H1 (cell line): ENCODE data around the gene IL5. TPM values are rescaled to one million over a fixed set of nuclear protein-coding genes. Genes with fewer than 3 reads are reported as not detected.

ENCODE experiments used
- CTCF ChIA-PET: fragments of 300-600 bp; sonication (Branson Sonifier 250); formaldehyde crosslinking; loops from one replicate; lab custom pipeline; 2021; ENCODE audit not compliant: partially characterized antibody; lab: Charles Lee
- POLR2A ChIA-PET: fragments of 300-600 bp; sonication (Branson Sonifier 250); formaldehyde crosslinking; loops from one replicate; lab custom pipeline; 2021; ENCODE audit warnings: inconsistent platforms; ENCODE audit not compliant: partially characterized antibody; lab: Charles Lee
- DNase-seq, 2 experiments: peaks; one replicate each; pipeline versions ENCODE4 v3.0.0 to v3.0.0-alpha.2; 2010 to 2022; ENCODE audit warnings: low spot score in 2 of 2, low read depth in 1 of 2, mixed read lengths in 1 of 2
- FAIRE-seq: peaks from 2 replicates; lab custom pipeline; 2011; peaks lifted over from hg19 to GRCh38; lab: Jason Lieb, UNC
- H2AFZ ChIP-seq: 2 replicates; pipeline ENCODE4 v1.8.1; 2012; ENCODE audit warnings: low read length, inconsistent platforms
- H2AK5ac ChIP-seq: 2 replicates; pipeline ENCODE4 v1.6.1; 2013; ENCODE audit warnings: low read depth, low read length
- H2BK120ac ChIP-seq: replicated peaks from 2 replicates; pipeline ENCODE3; 2013; ENCODE audit warnings: low read depth, low read length, inconsistent platforms
- H2BK12ac ChIP-seq: 2 replicates; pipeline ENCODE4 v1.6.1; 2013; ENCODE audit warnings: low read depth, low read length
- H2BK15ac ChIP-seq: 2 replicates; pipeline ENCODE4 v1.6.1; 2013; ENCODE audit warnings: low read length
- H2BK20ac ChIP-seq: 2 replicates; pipeline ENCODE4 v1.6.1; 2013; ENCODE audit warnings: low read length
- H2BK5ac ChIP-seq: 2 replicates; pipeline ENCODE4 v1.6.1; 2013; ENCODE audit warnings: low read depth, low read length
- H3K14ac ChIP-seq: 2 replicates; pipeline ENCODE4 v1.6.1; 2013; ENCODE audit warnings: inconsistent platforms; ENCODE audit not compliant: insufficient read length
- H3K18ac ChIP-seq: 2 replicates; pipeline ENCODE4 v1.6.1; 2013; ENCODE audit warnings: low read length; ENCODE audit errors: extremely low read depth
- H3K23ac ChIP-seq: 2 replicates; pipeline ENCODE4 v1.6.1; 2013; ENCODE audit warnings: inconsistent platforms; ENCODE audit not compliant: insufficient read length
- H3K23me2 ChIP-seq: 2 replicates; pipeline ENCODE4 v1.6.1; 2013; ENCODE audit warnings: low read depth, low read length
- H3K27ac ChIP-seq: 2 replicates; pipeline ENCODE4 v1.6.1; 2011; ENCODE audit warnings: low read depth, low read length, inconsistent platforms
- H3K27me3 ChIP-seq, 4 experiments: replicated peaks in 1 of 4; 1 replicate in 1 of 4; 2 replicates in 3 of 4; pipeline versions ENCODE4 v1.6.1 to v1.8.1; 2011 to 2013; ENCODE audit warnings: low read length in 3 of 4, mild to moderate bottlenecking in 3 of 4, inconsistent platforms in 2 of 4, mixed read lengths in 2 of 4, moderate library complexity in 1 of 4; ENCODE audit not compliant: control insufficient read depth in 3 of 4, insufficient read depth in 3 of 4; ENCODE audit errors: extremely low read depth in 1 of 4
- H3K36me3 ChIP-seq, 4 experiments: 2 replicates each; pipeline versions ENCODE4 v1.6.1 to v1.8.1; 2011 to 2013; ENCODE audit warnings: mild to moderate bottlenecking in 4 of 4, low read length in 3 of 4, moderate library complexity in 2 of 4, control low read depth in 1 of 4, inconsistent platforms in 1 of 4; ENCODE audit not compliant: insufficient read depth in 4 of 4, control insufficient read depth in 2 of 4
- H3K4ac ChIP-seq: replicated peaks from 2 replicates; pipeline ENCODE3; 2013; ENCODE audit warnings: low read length, low read depth, mixed read lengths, inconsistent platforms; ENCODE audit not compliant: insufficient read length
- H3K4me1 ChIP-seq, 4 experiments: replicated peaks in 1 of 4; 1 replicate in 1 of 4; 2 replicates in 3 of 4; pipeline versions ENCODE4 v1.6.1 to v1.8.1; 2011 to 2013; ENCODE audit warnings: low read length in 3 of 4, inconsistent platforms in 2 of 4, mixed read lengths in 1 of 4; ENCODE audit not compliant: insufficient read depth in 4 of 4, control insufficient read depth in 3 of 4
- H3K4me2 ChIP-seq, 2 experiments: 2 replicates each; pipeline versions ENCODE4 v1.6.1 to v1.8.1; 2011 to 2013; ENCODE audit warnings: low read depth in 2 of 2, low read length in 2 of 2, control low read depth in 1 of 2, inconsistent platforms in 1 of 2, mild to moderate bottlenecking in 1 of 2; ENCODE audit not compliant: insufficient read depth in 1 of 2
- H3K4me3 ChIP-seq, 4 experiments: fragments of 200-600, 300-600 bp in 1 of 4; sonication (generic), shearing (Covaris generic), sonication (Bioruptor Twin) in 1 of 4; 2 replicates each; pipeline versions ENCODE4 v1.5.1 to v1.8.1; 2011 to 2016; ENCODE audit warnings: low read length in 4 of 4, low read depth in 3 of 4, control low read depth in 2 of 4, inconsistent platforms in 2 of 4, mild to moderate bottlenecking in 2 of 4, mixed read lengths in 1 of 4, moderate library complexity in 1 of 4; ENCODE audit not compliant: insufficient read depth in 2 of 4; ENCODE audit errors: extremely low read depth in 1 of 4
- H3K56ac ChIP-seq: replicated peaks from 2 replicates; pipeline ENCODE3; 2013; ENCODE audit warnings: low read depth, mild to moderate bottlenecking, mixed read lengths, low read length, inconsistent platforms; ENCODE audit not compliant: insufficient read length
- H3K79me1 ChIP-seq: 2 replicates; pipeline ENCODE4 v1.6.1; 2013; ENCODE audit warnings: low read depth, low read length, control low read depth
- H3K79me2 ChIP-seq, 2 experiments: 2 replicates each; pipeline versions ENCODE4 v1.6.1 to v1.8.1; 2012 to 2013; ENCODE audit warnings: low read length in 2 of 2, mild to moderate bottlenecking in 2 of 2, inconsistent platforms in 1 of 2; ENCODE audit not compliant: insufficient read depth in 2 of 2, control insufficient read depth in 1 of 2
- H3K9ac ChIP-seq, 4 experiments: replicated peaks in 1 of 4; 1 replicate in 1 of 4; 2 replicates in 3 of 4; pipeline versions ENCODE4 v1.6.1 to v1.8.1; 2011 to 2013; ENCODE audit warnings: low read depth in 3 of 4, low read length in 3 of 4, control low read depth in 2 of 4, mild to moderate bottlenecking in 2 of 4, moderate library complexity in 2 of 4, inconsistent platforms in 1 of 4; ENCODE audit errors: extremely low read depth in 1 of 4
- H3K9me3 ChIP-seq, 2 experiments: 2 replicates each; pipeline versions ENCODE4 v1.6.1 to v1.8.1; 2012 to 2013; ENCODE audit warnings: mild to moderate bottlenecking in 2 of 2, moderate library complexity in 2 of 2, control low read depth in 1 of 2, inconsistent platforms in 1 of 2, low read depth in 1 of 2, low read length in 1 of 2, mixed read lengths in 1 of 2; ENCODE audit not compliant: insufficient read depth in 2 of 2
- H4K20me1 ChIP-seq, 2 experiments: replicated peaks in 1 of 2; 2 replicates each; pipeline versions ENCODE3 to v1.8.1; 2011 to 2013; ENCODE audit warnings: inconsistent platforms in 2 of 2, low read length in 2 of 2, mild to moderate bottlenecking in 1 of 2; ENCODE audit not compliant: insufficient read depth in 2 of 2, control insufficient read depth in 1 of 2
- H4K5ac ChIP-seq: 2 replicates; pipeline ENCODE4 v1.6.1; 2013; ENCODE audit warnings: low read length, low read depth, mixed read lengths, inconsistent platforms; ENCODE audit not compliant: insufficient read length
- H4K8ac ChIP-seq: 2 replicates; pipeline ENCODE4 v1.8.0; 2013; ENCODE audit warnings: mild to moderate bottlenecking, moderate library complexity, low read length, inconsistent platforms; ENCODE audit not compliant: insufficient read depth; ENCODE audit errors: extremely low read depth
- H4K91ac ChIP-seq: replicated peaks from 2 replicates; pipeline ENCODE3; 2013; ENCODE audit warnings: low read length, mixed read lengths, inconsistent platforms; ENCODE audit not compliant: insufficient read length
- CTBP2 ChIP-seq: IDR thresholded peaks from 2 replicates; pipeline ENCODE4 v1.7.0; 2011; ENCODE audit warnings: borderline replicate concordance, mild to moderate bottlenecking, moderate library complexity, mixed read lengths, low read length; ENCODE audit not compliant: insufficient read depth, insufficient read length
- EP300 ChIP-seq, 2 experiments: IDR thresholded peaks; 1 replicate in 1 of 2; 2 replicates in 1 of 2; pipeline ENCODE4 v1.6.1; 2011 to 2012; ENCODE audit warnings: low read depth in 2 of 2, low read length in 2 of 2, mild to moderate bottlenecking in 2 of 2, borderline replicate concordance in 1 of 2, inconsistent platforms in 1 of 2, moderate library complexity in 1 of 2
- GABPA ChIP-seq: IDR thresholded peaks from 2 replicates; pipeline ENCODE4 v1.6.1; 2011; ENCODE audit warnings: mild to moderate bottlenecking, low read length, moderate library complexity, borderline replicate concordance; ENCODE audit not compliant: insufficient read depth
- GTF2F1 ChIP-seq: IDR thresholded peaks from 2 replicates; pipeline ENCODE4 v1.6.1; 2012; ENCODE audit warnings: low read depth, low read length, improper control_type of control experiment, borderline replicate concordance
- JUN ChIP-seq: IDR thresholded peaks from 2 replicates; pipeline ENCODE4 v1.6.1; 2011; ENCODE audit warnings: low read depth, mild to moderate bottlenecking, improper control_type of control experiment, low read length
- KDM4A ChIP-seq: IDR thresholded peaks from one replicate; pipeline ENCODE4 v1.7.1; 2012; ENCODE audit warnings: low read depth, mild to moderate bottlenecking, moderate library complexity, low read length, inconsistent platforms; ENCODE audit not compliant: severe bottlenecking
- TAF7 ChIP-seq: optimal IDR thresholded peaks from 2 replicates; pipeline ENCODE3; 2011; ENCODE audit warnings: low read depth, mild to moderate bottlenecking, inconsistent platforms, low read length, moderate library complexity, borderline replicate concordance
- polyA plus RNA-seq, 7 experiments: library from polyadenylated mRNA; depleted of rRNA in 3 of 7; stranded (reverse) in 5 of 7; unstranded in 2 of 7; fragments of >200 nt in 5 of 7; fragments of 200-250 nt in 2 of 7; gene quantifications; 1 replicate in 5 of 7; 2 replicates in 1 of 7; 4 replicates in 1 of 7; pipeline versions ENCODE4 v1.2.1 to v1.2.3, GENCODE V29; 2011 to 2013; ENCODE audit warnings: missing spikeins in 2 of 7, mixed read lengths in 2 of 7
- total RNA-seq: library from RNA; stranded (reverse); fragmentation: NEBNext Ultra II Directional; extraction: Animal tissue kit (Norgen Biotek cat#: 25700); gene quantifications from 2 replicates; pipeline ENCODE4 v1.2.1, GENCODE V29; 2021
- TF ChIP-seq, protein P1 (sequence below): IDR thresholded peaks from 2 replicates; pipeline ENCODE4 v1.6.1; 2012; ENCODE audit warnings: inconsistent platforms
- TF ChIP-seq, protein P2 (sequence below): IDR thresholded peaks from 2 replicates; pipeline ENCODE4 v1.6.1; 2012; ENCODE audit warnings: low read length, inconsistent platforms

Gene IL5
- total and polyA plus RNA-seq, 2 of the 8 experiments (the other 6 are each of a cell fraction or from before 2014, with no cell fraction given) = not detected

DNA sequence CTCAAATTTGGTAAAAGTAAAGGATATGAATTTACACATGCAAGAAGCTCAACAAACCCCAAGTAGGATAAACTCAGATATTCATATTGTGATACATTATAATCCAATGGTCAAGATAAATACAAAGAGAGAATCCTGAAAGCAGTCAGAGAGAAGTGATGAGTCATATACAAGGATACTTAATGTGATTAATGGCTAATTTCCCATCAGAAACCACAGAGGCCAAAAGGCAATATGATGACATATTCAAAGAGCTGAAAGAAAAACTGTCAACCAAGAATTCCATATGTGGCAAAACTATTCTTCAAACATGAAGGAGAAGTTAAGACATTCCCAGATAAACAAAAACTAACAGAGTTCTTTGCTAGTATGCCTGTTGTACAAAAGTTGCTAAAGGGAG lies 33.2 kb downstream of the IL5 start:
- Histone ChIP-seq H3K14ac (no peak overlapping the region), H3K36me3 (no peaks in the 10 kb centered on the region), H3K9me3 (peaks cover 0 to 7% of the 10 kb centered on the region in 2 experiments; a peak in 1 of 4 replicates), H3K79me2 (no peaks in the 10 kb centered on the region), H2BK15ac (no peak overlapping the region), H3K27me3 (no peaks in the 10 kb centered on the region), H3K27ac (no peak overlapping the region), H3K23ac (no peak overlapping the region), H4K5ac (no peak overlapping the region), H2BK12ac (no peak overlapping the region), H4K8ac (no peak overlapping the region), H3K4ac (no peak overlapping the region), H2BK120ac (no peak overlapping the region), H3K56ac (no peak overlapping the region), H4K20me1 (no peaks in the 10 kb centered on the region), H3K23me2 (no peaks in the 10 kb centered on the region), H4K91ac (no peak overlapping the region), H3K4me2 (no peak overlapping the region), H2BK20ac (no peak overlapping the region), H3K4me1 (peaks cover 0 to 2% (median 0%) of the 10 kb centered on the region in 4 experiments; a peak in 2 of 7 replicates), H3K4me3 (no peak overlapping the region), H3K9ac (no peak overlapping the region), H3K79me1 (no peaks in the 10 kb centered on the region), H2AK5ac (no peak overlapping the region), H2BK5ac (no peak overlapping the region), H3K18ac (no peak overlapping the region), H2AFZ (no peak overlapping the region)
- FAIRE-seq (no peak), DNase-seq (no peak)
- ChIA-PET CTCF (interaction anchor here (0.5 to 5.3 kb wide), 6 partner anchors 12 to 124 kb away, joined by 3 to 48 read pairs (median 3); no protein-coding TSS in a partner anchor), POLR2A (no interaction called here)
- TF ChIP-seq, protein P1, sequence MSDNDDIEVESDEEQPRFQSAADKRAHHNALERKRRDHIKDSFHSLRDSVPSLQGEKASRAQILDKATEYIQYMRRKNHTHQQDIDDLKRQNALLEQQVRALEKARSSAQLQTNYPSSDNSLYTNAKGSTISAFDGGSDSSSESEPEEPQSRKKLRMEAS = no peak
- TF ChIP-seq, protein P2, sequence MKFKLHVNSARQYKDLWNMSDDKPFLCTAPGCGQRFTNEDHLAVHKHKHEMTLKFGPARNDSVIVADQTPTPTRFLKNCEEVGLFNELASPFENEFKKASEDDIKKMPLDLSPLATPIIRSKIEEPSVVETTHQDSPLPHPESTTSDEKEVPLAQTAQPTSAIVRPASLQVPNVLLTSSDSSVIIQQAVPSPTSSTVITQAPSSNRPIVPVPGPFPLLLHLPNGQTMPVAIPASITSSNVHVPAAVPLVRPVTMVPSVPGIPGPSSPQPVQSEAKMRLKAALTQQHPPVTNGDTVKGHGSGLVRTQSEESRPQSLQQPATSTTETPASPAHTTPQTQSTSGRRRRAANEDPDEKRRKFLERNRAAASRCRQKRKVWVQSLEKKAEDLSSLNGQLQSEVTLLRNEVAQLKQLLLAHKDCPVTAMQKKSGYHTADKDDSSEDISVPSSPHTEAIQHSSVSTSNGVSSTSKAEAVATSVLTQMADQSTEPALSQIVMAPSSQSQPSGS = no peak
- TF ChIP-seq CTBP2 (no peak), KDM4A (no peak), JUN (no peak), GABPA (no peak), GTF2F1 (no peak), EP300 (IDR thresholded peaks at IDR 0.05; ENCODE audit: borderline replicate concordance in 1 of 2, low read depth in 2 of 2, low read length in 2 of 2) (no peak), TAF7 (no peak)
